Testis (tissue), 3 donors: ENCODE measurements around the gene FANCE. TPM values are rescaled to one million over a fixed set of nuclear protein-coding genes. Genes with fewer than 3 reads are reported as not detected.

Experiments
- DNase-seq: peaks from one replicate; pipeline ENCODE4 v3.0.0-alpha.2; 2019
- H3K27ac ChIP-seq, 2 donors: fragments of 200-600 bp; sonication (generic); one replicate each; pipeline ENCODE4 v1.5.1; 2019
- H3K27me3 ChIP-seq: fragments of 200-600 bp; sonication (generic); one replicate; pipeline ENCODE4 v1.5.1; 2019
- H3K36me3 ChIP-seq: fragments of 200-600 bp; sonication (generic); one replicate; pipeline ENCODE4 v1.5.1; 2017; ENCODE audit warnings: low read depth; ENCODE audit errors: missing control alignments
- H3K4me1 ChIP-seq: fragments of 200-600 bp; sonication (generic); one replicate; pipeline ENCODE4 v1.5.1; 2019
- H3K4me3 ChIP-seq, 2 donors: fragments of 200-600 bp; sonication (generic); one replicate each; pipeline ENCODE4 v1.5.1; 2017 to 2019
- H3K9me3 ChIP-seq: fragments of 200-600 bp; sonication (generic); one replicate; pipeline ENCODE4 v1.5.1; 2017
- POLR2A ChIP-seq: fragments of 450-650 bp; IDR thresholded peaks from one replicate; pipeline ENCODE4 v1.6.1; 2017; ENCODE audit warnings: antibody characterized with exemption, mild to moderate bottlenecking, moderate library complexity
- WGBS, 2 donors: methylation state at CpG; one replicate each; pipeline ENCODE4 v1.1.5; 2018; 5-methylcytosine and 5-hydroxymethylcytosine counted together
- intact Hi-C: fragments of 100-400 bp; cut with DNase I; formaldehyde crosslinking; loops from one replicate; pipeline ENCODE4 v1.15.1; 2023; ENCODE audit warnings: low total_unique reads
- polyA plus RNA-seq: library from polyadenylated mRNA; stranded (reverse); fragments of 350-450 nt; fragmentation: Illumina TruSeq; extraction: RNeasy Lipid Tissue Mini Kit (QIAGEN cat#74804); gene quantifications from one replicate; pipeline ENCODE4 v1.2.3, GENCODE V29; 2014; ENCODE audit warnings: low read depth, low replicate concordance; ENCODE audit not compliant: insufficient read depth
- total RNA-seq, 2 donors: library from RNA; depleted of rRNA; stranded (reverse); fragments of >200 nt; gene quantifications; one replicate each; pipeline ENCODE4 v1.2.3, GENCODE V29; 2016
- TF ChIP-seq, protein P1 (sequence below), 3 experiments: fragments of 450-650 bp in 2 of 3; fragments of 200-600 bp in 1 of 3; sonication (generic) in 1 of 3; IDR thresholded peaks; one replicate each; pipeline ENCODE4 v1.5.1; 2016 to 2019; ENCODE audit warnings: antibody characterized with exemption in 3 of 3, mild to moderate bottlenecking in 2 of 3, moderate library complexity in 1 of 3

FANCE gene
- total and polyA plus RNA-seq, 3 donors from 2014 or later: 14.1 to 18.0 (median 15.0) TPM

DNA sequence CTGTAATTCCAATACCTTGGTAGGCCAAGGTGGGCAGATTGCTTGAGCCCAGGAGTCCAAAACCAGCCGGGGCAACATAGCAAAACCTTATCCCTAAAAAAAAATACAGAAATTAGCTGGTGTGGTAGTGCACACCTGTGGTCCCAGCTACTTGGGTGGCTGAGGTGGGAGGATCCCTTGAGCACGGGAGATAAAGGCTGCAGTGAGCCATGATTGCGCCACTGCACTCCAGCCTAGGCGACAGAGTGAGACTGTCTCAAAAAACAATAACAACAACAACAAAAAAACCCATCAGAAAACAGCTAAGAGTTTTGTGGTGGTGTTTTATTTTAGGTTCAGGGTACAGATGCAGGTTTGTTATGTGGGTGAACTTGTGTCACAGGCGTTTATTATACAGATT is 42.9 kb upstream of the FANCE start:
- DNase-seq: no peak
- no peaks in the 10 kb centered on the region for H3K4me1 ChIP-seq
- H3K36me3 ChIP-seq: no peaks in the 10 kb centered on the region
- H3K27me3 ChIP-seq: no peaks in the 10 kb centered on the region
- no peak overlapping the region for H3K27ac ChIP-seq
- 72 to 73% methylated on average over 5 of the region's 5 CpGs for WGBS, 2 donors
- TF ChIP-seq POLR2A: no peak
- TF ChIP-seq, protein P1, sequence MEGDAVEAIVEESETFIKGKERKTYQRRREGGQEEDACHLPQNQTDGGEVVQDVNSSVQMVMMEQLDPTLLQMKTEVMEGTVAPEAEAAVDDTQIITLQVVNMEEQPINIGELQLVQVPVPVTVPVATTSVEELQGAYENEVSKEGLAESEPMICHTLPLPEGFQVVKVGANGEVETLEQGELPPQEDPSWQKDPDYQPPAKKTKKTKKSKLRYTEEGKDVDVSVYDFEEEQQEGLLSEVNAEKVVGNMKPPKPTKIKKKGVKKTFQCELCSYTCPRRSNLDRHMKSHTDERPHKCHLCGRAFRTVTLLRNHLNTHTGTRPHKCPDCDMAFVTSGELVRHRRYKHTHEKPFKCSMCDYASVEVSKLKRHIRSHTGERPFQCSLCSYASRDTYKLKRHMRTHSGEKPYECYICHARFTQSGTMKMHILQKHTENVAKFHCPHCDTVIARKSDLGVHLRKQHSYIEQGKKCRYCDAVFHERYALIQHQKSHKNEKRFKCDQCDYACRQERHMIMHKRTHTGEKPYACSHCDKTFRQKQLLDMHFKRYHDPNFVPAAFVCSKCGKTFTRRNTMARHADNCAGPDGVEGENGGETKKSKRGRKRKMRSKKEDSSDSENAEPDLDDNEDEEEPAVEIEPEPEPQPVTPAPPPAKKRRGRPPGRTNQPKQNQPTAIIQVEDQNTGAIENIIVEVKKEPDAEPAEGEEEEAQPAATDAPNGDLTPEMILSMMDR (IDR thresholded peaks at IDR 0.05): no peak
- H3K9me3 ChIP-seq: no peaks in the 10 kb centered on the region
- H3K4me3 ChIP-seq: no peak overlapping the region
- intact Hi-C loops: no loop called here

GRCh38 chr6:35410131-35410530 is 42.0 kb upstream of the FANCE start:
- 64% methylated on average over 3 of the region's 3 CpGs for WGBS, 2 donors
- DNase-seq: no peak
- Histone ChIP-seq H3K36me3 (no peaks in the 10 kb centered on the region), H3K9me3 (no peaks in the 10 kb centered on the region), H3K27me3 (no peaks in the 10 kb centered on the region), H3K27ac (no peak overlapping the region), H3K4me3 (no peak overlapping the region), H3K4me1 (no peaks in the 10 kb centered on the region)
- TF ChIP-seq, protein P1 (IDR thresholded peaks at IDR 0.05): no peak
- intact Hi-C loops: loop anchor here (10.0 kb wide), 1 partner anchor 65 kb away; the partner anchor contains the start of gene PPARD

GRCh38 chr6:35411066-35411465 is 41.1 kb upstream of the FANCE start:
- no peaks in the 10 kb centered on the region for H3K27me3 ChIP-seq
- no peak for TF ChIP-seq POLR2A
- TF ChIP-seq, protein P1 (IDR thresholded peaks at IDR 0.05): no peak
- H3K4me3 ChIP-seq: no peak overlapping the region
- no peak overlapping the region for H3K27ac ChIP-seq
- no peaks in the 10 kb centered on the region for H3K36me3 ChIP-seq
- H3K9me3 ChIP-seq: no peaks in the 10 kb centered on the region
- no peaks in the 10 kb centered on the region for H3K4me1 ChIP-seq
- intact Hi-C loops: loop anchor here (10.0 kb wide), 1 partner anchor 66 kb away; the partner anchor contains the start of gene PPARD
- 78 to 85% methylated on average over 9 of the region's 9 CpGs for WGBS, 2 donors
- no peak for DNase-seq

DNA sequence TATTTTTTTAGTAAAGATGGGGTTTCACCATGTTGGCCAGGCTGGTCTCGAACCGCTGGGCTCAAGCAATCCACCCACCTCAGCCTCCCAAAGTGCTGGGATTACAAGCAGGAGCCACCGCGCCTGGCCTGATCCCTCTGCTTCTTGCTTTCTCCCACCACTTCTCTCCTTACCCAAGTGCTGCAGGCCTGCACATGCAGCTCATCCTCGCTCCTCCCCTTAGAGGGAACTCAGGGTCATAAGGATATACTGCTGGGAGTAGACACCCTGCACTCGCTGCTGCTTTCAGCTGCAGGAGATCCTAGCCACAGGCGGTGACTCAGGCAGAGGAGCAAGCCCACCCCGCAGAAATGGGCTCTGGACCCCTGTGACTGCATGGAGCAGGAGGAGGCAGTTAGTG is 40.0 kb upstream of the FANCE start:
- no peaks in the 10 kb centered on the region for H3K9me3 ChIP-seq
- no peak overlapping the region for H3K4me3 ChIP-seq
- TF ChIP-seq, protein P1 (IDR thresholded peaks at IDR 0.05): no peak
- no peak for TF ChIP-seq POLR2A
- 94 to 95% methylated on average over 5 to 8 of the region's 8 CpGs for whole genome bisulfite sequencing, 2 donors
- no peak for DNase-seq
- no peak overlapping the region for H3K27ac ChIP-seq
- intact Hi-C loops: loop anchor here (10.0 kb wide), 1 partner anchor 67 kb away; the partner anchor contains the start of gene PPARD
- no peaks in the 10 kb centered on the region for H3K4me1 ChIP-seq
- no peaks in the 10 kb centered on the region for H3K36me3 ChIP-seq
- H3K27me3 ChIP-seq: no peaks in the 10 kb centered on the region

DNA sequence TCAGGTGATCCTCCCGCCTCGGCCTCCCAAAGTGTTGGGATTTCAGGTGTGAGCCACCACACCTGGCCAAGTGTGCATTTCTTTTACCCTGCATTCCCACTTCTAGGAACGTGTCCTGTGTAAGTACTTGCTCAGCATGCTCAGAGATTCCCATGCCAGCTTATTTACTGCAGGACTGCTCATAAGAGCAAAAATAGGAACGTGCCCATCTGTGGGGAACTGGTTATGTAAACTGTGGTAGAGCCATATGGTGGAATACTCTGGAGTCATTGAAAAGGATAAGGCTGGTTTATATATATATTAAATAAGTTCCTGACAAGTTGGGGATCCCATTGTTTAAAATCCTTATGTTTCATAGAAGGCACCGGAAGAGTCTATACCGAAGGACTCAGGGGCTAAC is 38.2 kb upstream of the FANCE start:
- Histone ChIP-seq H3K4me3 (no peak overlapping the region), H3K4me1 (no peaks in the 10 kb centered on the region), H3K27me3 (no peaks in the 10 kb centered on the region), H3K9me3 (no peaks in the 10 kb centered on the region), H3K27ac (no peak overlapping the region), H3K36me3 (no peaks in the 10 kb centered on the region)
- TF ChIP-seq, protein P1 (IDR thresholded peaks at IDR 0.05): no peak
- no peak for TF ChIP-seq POLR2A
- no peak for DNase-seq
- intact Hi-C loops: loop anchor here (10.0 kb wide), 1 partner anchor 69 kb away; the partner anchor contains the start of gene PPARD
- 94 to 96% methylated on average over 6 of the region's 6 CpGs for WGBS, 2 donors
